Mesenchymal stem cell (in vitro differentiated cells and primary cell): ENCODE data around the gene NTRK2.

Source experiments
- DNase-seq: peaks from one replicate; pipeline ENCODE4 v3.0.0-alpha.2; 2013
- H2AFZ ChIP-seq: one replicate; pipeline ENCODE4 v1.6.1; 2013; ENCODE audit warnings: low read depth, mild to moderate bottlenecking, control low read depth, inconsistent platforms, low read length, moderate library complexity
- H2AK5ac ChIP-seq: 2 replicates; pipeline ENCODE4 v1.6.1; 2013; ENCODE audit warnings: low read length, moderate library complexity, mild to moderate bottlenecking, inconsistent platforms; ENCODE audit not compliant: severe bottlenecking
- H2BK120ac ChIP-seq: one replicate; pipeline ENCODE4 v1.6.1; 2013; ENCODE audit warnings: low read depth, mild to moderate bottlenecking, inconsistent platforms, low read length, moderate library complexity
- H2BK12ac ChIP-seq, 2 experiments: one replicate each; pipeline ENCODE4 v1.6.1; 2013; ENCODE audit warnings: inconsistent platforms in 2 of 2, low read length in 2 of 2, mild to moderate bottlenecking in 2 of 2, moderate library complexity in 2 of 2, control low read depth in 1 of 2
- H2BK15ac ChIP-seq: one replicate; pipeline ENCODE4 v1.6.1; 2013; ENCODE audit warnings: mild to moderate bottlenecking, low read depth, inconsistent platforms; ENCODE audit not compliant: poor library complexity, severe bottlenecking
- H2BK5ac ChIP-seq: 2 replicates; pipeline ENCODE4 v1.6.1; 2013; ENCODE audit warnings: low read depth, mild to moderate bottlenecking, low read length, control low read depth, inconsistent platforms; ENCODE audit not compliant: poor library complexity, severe bottlenecking
- H3K14ac ChIP-seq, 2 experiments: one replicate each; pipeline ENCODE4 v1.6.1; 2013; ENCODE audit warnings: inconsistent platforms in 2 of 2, low read length in 2 of 2, control low read depth in 1 of 2, mild to moderate bottlenecking in 1 of 2, moderate library complexity in 1 of 2
- H3K18ac ChIP-seq, 2 experiments: one replicate each; pipeline ENCODE4 v1.6.1; 2013; ENCODE audit warnings: inconsistent platforms in 2 of 2, low read length in 2 of 2, control low read depth in 1 of 2, low read depth in 1 of 2, mild to moderate bottlenecking in 1 of 2
- H3K23ac ChIP-seq, 2 experiments: one replicate each; pipeline ENCODE4 v1.6.1; 2013; ENCODE audit warnings: inconsistent platforms in 2 of 2, low read length in 2 of 2, mild to moderate bottlenecking in 2 of 2, moderate library complexity in 2 of 2, control low read depth in 1 of 2
- H3K27ac ChIP-seq: 2 replicates; pipeline ENCODE4 v1.5.1; 2013; ENCODE audit warnings: mild to moderate bottlenecking, moderate library complexity, low read length, control low read depth, inconsistent platforms; ENCODE audit not compliant: poor library complexity, severe bottlenecking
- H3K27me3 ChIP-seq, 2 experiments: 2 replicates each; pipeline versions ENCODE4 v1.6.1 to v1.7.0; 2013; ENCODE audit warnings: low read length in 2 of 2, mild to moderate bottlenecking in 2 of 2, moderate library complexity in 2 of 2, control low read depth in 1 of 2, inconsistent platforms in 1 of 2; ENCODE audit not compliant: control insufficient read depth in 1 of 2, insufficient read depth in 1 of 2
- H3K36me3 ChIP-seq, 2 experiments: 2 replicates each; pipeline versions ENCODE4 v1.6.1 to v1.7.0; 2013; ENCODE audit warnings: low read length in 2 of 2, control low read depth in 1 of 2, inconsistent platforms in 1 of 2, low read depth in 1 of 2, mild to moderate bottlenecking in 1 of 2; ENCODE audit not compliant: insufficient read depth in 2 of 2, control insufficient read depth in 1 of 2
- H3K4ac ChIP-seq, 2 experiments: one replicate each; pipeline ENCODE4 v1.6.1; 2013; ENCODE audit warnings: inconsistent platforms in 2 of 2, low read length in 2 of 2, mild to moderate bottlenecking in 2 of 2, moderate library complexity in 2 of 2, control low read depth in 1 of 2, low read depth in 1 of 2
- H3K4me1 ChIP-seq: 2 replicates; pipeline ENCODE4 v1.6.1; 2013; ENCODE audit warnings: low read depth, low read length, control low read depth; ENCODE audit not compliant: control insufficient read depth, insufficient read depth
- H3K4me2 ChIP-seq: 2 replicates; pipeline ENCODE4 v1.6.1; 2013; ENCODE audit warnings: low read length, mild to moderate bottlenecking, inconsistent platforms; ENCODE audit not compliant: poor library complexity, severe bottlenecking
- H3K4me3 ChIP-seq, 2 experiments: 2 replicates each; pipeline versions ENCODE4 v1.5.1 to v1.7.0; 2013; ENCODE audit warnings: low read length in 2 of 2, mild to moderate bottlenecking in 2 of 2, control low read depth in 1 of 2, low read depth in 1 of 2; ENCODE audit not compliant: insufficient read depth in 1 of 2
- H3K79me1 ChIP-seq: replicated peaks from 2 replicates; pipeline ENCODE4 v1.6.1; 2013; ENCODE audit warnings: mild to moderate bottlenecking, control low read depth, low read length, inconsistent platforms; ENCODE audit not compliant: poor library complexity, severe bottlenecking
- H3K9ac ChIP-seq: 2 replicates; pipeline ENCODE4 v1.7.0; 2013; ENCODE audit warnings: mild to moderate bottlenecking, low read length, moderate library complexity
- H3K9me3 ChIP-seq: 2 replicates; pipeline ENCODE4 v1.7.0; 2013; ENCODE audit warnings: mild to moderate bottlenecking, low read length; ENCODE audit not compliant: control insufficient read depth
- H4K8ac ChIP-seq: one replicate; pipeline ENCODE4 v1.6.1; 2013; ENCODE audit warnings: inconsistent platforms, mild to moderate bottlenecking, low read length, moderate library complexity
- H4K91ac ChIP-seq: one replicate; pipeline ENCODE4 v1.6.1; 2013; ENCODE audit warnings: mild to moderate bottlenecking, low read length, inconsistent platforms
- WGBS: methylation state at CpG from one replicate; pipeline ENCODE4 v1.1.7; 2013; ENCODE audit warnings: mixed read lengths; 5-methylcytosine and 5-hydroxymethylcytosine counted together

The NTRK2 gene

GRCh38 chr9:85056203-85056572, 386.7 kb downstream of the NTRK2 start:
- no peak overlapping the region for H4K91ac ChIP-seq
- H3K4ac ChIP-seq, result no peak overlapping the region
- H2BK12ac ChIP-seq, result no peak overlapping the region

DNA sequence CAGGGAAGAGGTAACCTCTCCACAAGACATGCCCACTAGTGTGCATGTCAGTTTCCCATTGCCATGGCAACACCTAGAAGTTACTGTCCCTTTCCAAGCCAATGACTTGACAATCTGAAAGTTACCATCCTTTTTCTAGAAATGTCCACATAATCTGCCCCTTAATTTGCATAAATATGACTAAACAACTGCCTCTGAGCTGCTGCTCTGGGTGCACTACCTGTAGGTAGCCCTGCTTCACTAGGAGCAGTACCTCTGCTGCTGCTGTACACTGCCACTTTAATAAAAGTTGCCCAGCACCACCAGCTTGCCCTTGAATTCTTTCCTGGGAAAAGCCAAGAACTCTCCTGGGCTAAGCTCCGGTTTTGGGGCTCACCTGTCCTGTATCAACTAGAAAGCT, 392.4 kb downstream of the NTRK2 start:
- no peaks in the 10 kb centered on the region for H3K79me1 ChIP-seq
- no peak overlapping the region for H3K18ac ChIP-seq
- no peak overlapping the region for H3K9ac ChIP-seq
- no peak overlapping the region for H3K4me3 ChIP-seq
- H2AK5ac ChIP-seq, result no peak overlapping the region
- no peak overlapping the region for H2BK15ac ChIP-seq
- no peak overlapping the region for H3K27ac ChIP-seq
- H4K8ac ChIP-seq, result no peak overlapping the region
- H3K4me2 ChIP-seq, result no peak overlapping the region
- no peak overlapping the region for H3K23ac ChIP-seq
- no peak overlapping the region for H2BK12ac ChIP-seq
- 85% methylated on average over 1 of the region's 1 CpG for WGBS
- H3K14ac ChIP-seq, result no peak overlapping the region
- no peak overlapping the region for H2BK120ac ChIP-seq
- no peaks in the 10 kb centered on the region for H3K4me1 ChIP-seq
- DNase-seq, result no peak
- H3K27me3 ChIP-seq, result no peaks in the 10 kb centered on the region
- H2BK5ac ChIP-seq, result no peak overlapping the region
- no peak overlapping the region for H4K91ac ChIP-seq
- H3K9me3 ChIP-seq, result no peaks in the 10 kb centered on the region
- H2AFZ ChIP-seq, result no peak overlapping the region
- H3K4ac ChIP-seq, result no peak overlapping the region
- no peaks in the 10 kb centered on the region for H3K36me3 ChIP-seq

More at GRCh38 chr9:85056203-85056572, 386.7 kb downstream of the NTRK2 start:
- no peaks in the 10 kb centered on the region for H3K36me3 ChIP-seq
- H3K27ac ChIP-seq, result no peak overlapping the region
- H3K4me1 ChIP-seq, result no peaks in the 10 kb centered on the region
- no peak overlapping the region for H3K14ac ChIP-seq
- no peaks in the 10 kb centered on the region for H3K79me1 ChIP-seq
- H2BK15ac ChIP-seq, result no peak overlapping the region
- H3K9ac ChIP-seq, result no peak overlapping the region
- 86% methylated on average over 3 of the region's 3 CpGs for WGBS
- no peak overlapping the region for H2BK5ac ChIP-seq
- H3K4me3 ChIP-seq, result no peak overlapping the region
- H2AFZ ChIP-seq, result no peak overlapping the region
- H3K9me3 ChIP-seq, result no peaks in the 10 kb centered on the region
- H3K23ac ChIP-seq, result no peak overlapping the region
- H3K27me3 ChIP-seq, result no peaks in the 10 kb centered on the region
- no peak overlapping the region for H3K18ac ChIP-seq
- H4K8ac ChIP-seq, result no peak overlapping the region
- no peak overlapping the region for H2AK5ac ChIP-seq
- no peak overlapping the region for H2BK120ac ChIP-seq
- no peak overlapping the region for H3K4me2 ChIP-seq
- DNase-seq, result no peak

DNA sequence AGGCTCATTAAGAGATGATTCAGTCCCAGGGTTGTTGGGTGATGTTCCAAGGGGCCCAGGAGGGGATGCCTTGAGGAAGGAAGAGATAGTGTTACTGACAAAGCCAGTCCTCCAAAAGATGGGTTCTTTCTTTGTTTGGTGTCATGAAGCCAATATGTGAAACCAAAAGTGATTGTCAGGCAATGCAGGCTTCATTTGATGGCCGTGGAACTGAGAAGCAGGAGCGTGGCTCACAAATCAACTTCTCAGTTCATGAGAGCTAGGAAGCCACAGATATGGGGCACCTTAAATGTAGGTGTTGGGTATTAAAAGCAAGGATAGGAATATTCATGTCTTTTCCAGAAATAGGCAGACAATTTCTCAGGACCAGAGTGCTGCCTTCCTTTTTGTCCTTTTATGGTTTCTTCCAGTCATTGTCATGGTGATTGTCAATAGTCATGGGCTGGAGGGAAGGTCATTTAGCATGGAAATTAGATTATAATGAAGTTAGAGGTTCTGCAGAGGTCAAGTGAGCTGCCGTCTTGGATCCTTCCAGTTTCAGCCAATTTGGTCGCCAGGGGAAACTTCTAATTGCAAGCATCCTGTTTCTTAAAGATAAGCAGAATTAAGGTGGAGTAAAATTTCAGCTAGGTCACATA, 393.0 kb downstream of the NTRK2 start:
- Histone ChIP-seq H3K4me1 (no peaks in the 10 kb centered on the region), H3K14ac (no peak overlapping the region), H2BK12ac (no peak overlapping the region), H3K23ac (no peak overlapping the region), H2AK5ac (no peak overlapping the region), H4K91ac (no peak overlapping the region), H3K36me3 (no peaks in the 10 kb centered on the region), H2BK120ac (no peak overlapping the region), H3K4ac (no peak overlapping the region), H2BK5ac (no peak overlapping the region), H3K4me2 (no peak overlapping the region), H4K8ac (no peak overlapping the region), H3K27ac (no peak overlapping the region), H3K9me3 (no peaks in the 10 kb centered on the region), H3K27me3 (no peaks in the 10 kb centered on the region), H2AFZ (no peak overlapping the region), H3K4me3 (no peak overlapping the region), H2BK15ac (no peak overlapping the region), H3K9ac (no peak overlapping the region), H3K18ac (no peak overlapping the region), H3K79me1 (no peaks in the 10 kb centered on the region)
- DNase-seq, result no peak
- WGBS, result 73% methylated on average over 4 of the region's 4 CpGs

DNA sequence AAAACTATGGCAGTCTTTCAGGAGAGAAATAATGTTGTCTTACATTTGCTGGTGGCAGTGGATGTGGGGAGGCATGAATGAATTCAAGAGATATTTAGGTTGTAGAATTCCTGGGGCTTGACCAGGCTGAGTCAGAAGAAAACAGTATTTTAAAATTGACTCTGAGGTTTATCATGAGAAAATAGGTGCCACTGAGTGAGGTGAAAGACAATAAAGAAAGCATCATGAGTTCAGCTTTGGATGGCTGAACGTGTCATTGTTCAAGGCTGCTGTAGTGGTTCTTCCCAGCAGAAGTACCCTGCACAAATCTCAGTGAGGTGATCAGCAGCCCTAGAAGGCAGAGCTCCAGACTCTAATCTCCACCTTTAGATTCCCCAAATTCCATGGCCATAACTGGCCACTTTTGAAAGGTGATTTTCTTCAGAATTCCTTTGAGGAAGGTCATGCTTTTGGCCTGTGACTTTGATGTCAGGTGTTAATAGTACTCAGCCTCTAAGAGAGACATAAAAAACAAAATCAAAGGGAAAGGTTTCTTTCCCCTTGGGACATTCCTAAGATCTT, 395.4 kb downstream of the NTRK2 start:
- no peak overlapping the region for H4K8ac ChIP-seq
- no peak overlapping the region for H4K91ac ChIP-seq
- no peak overlapping the region for H2BK12ac ChIP-seq
- H3K18ac ChIP-seq, result no peak overlapping the region
- no peak overlapping the region for H3K4ac ChIP-seq
- H3K9me3 ChIP-seq, result no peaks in the 10 kb centered on the region
- H2AK5ac ChIP-seq, result no peak overlapping the region
- no peak overlapping the region for H2BK15ac ChIP-seq
- no peaks in the 10 kb centered on the region for H3K79me1 ChIP-seq
- no peak overlapping the region for H2BK5ac ChIP-seq
- no peaks in the 10 kb centered on the region for H3K4me1 ChIP-seq
- no peak overlapping the region for H3K9ac ChIP-seq
- no peak for DNase-seq
- no peak overlapping the region for H3K27ac ChIP-seq
- no peak overlapping the region for H3K23ac ChIP-seq
- no peak overlapping the region for H2BK120ac ChIP-seq
- no peak overlapping the region for H3K4me3 ChIP-seq
- no peak overlapping the region for H3K14ac ChIP-seq
- H2AFZ ChIP-seq, result no peak overlapping the region
- no peaks in the 10 kb centered on the region for H3K27me3 ChIP-seq
- H3K4me2 ChIP-seq, result no peak overlapping the region
- no peaks in the 10 kb centered on the region for H3K36me3 ChIP-seq
- WGBS, result 69% methylated on average over 1 of the region's 1 CpG
